ENCODE measurements around the gene SCAP. TPM values are rescaled to one million over a fixed set of nuclear protein-coding genes. Genes with fewer than 3 reads are reported as not detected.

Gene SCAP
- total RNA-seq, 1 experiment from 2014 or later = 115 TPM

DNA sequence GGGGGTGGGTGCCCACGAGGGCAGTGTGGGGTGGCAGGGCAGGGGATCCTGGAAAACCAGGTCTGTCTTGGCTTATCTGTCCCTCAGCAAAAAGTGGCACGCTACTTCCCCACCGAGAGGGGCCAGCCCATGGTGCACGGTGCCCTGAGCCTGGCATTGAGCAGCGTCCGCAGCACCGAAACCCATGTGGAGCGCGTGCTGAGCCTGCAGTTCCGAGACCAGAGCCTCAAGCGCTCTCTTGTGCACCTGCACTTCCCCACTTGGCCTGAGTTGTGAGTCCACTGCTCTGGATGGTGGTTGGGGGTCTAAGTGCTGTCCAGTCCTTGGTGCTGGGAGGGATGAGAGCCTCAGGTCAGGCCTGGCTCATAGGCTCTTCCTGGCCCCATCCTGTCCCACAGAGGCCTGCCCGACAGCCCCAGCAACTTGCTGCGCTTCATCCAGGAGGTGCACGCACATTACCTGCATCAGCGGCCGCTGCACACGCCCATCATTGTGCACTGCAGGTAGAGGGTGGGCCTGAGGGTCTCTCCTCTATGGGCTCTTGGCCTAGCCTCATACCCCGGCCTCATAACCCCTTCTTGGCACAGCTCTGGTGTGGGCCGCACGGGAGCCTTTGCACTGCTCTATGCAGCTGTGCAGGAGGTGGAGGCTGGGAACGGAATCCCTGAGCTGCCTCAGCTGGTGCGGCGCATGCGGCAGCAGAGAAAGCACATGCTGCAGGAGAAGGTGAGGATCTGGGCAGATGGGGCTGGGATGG lies 63.9 kb downstream of the SCAP start:
- 0 out of 2 replicates have a peak, but pooled peaks cover 2% of the 10 kb centered on the region for H3K9me3 Mint-ChIP-seq
- H3K36me3 Mint-ChIP-seq = peaks cover 44% of the 10 kb centered on the region
- H3K27ac Mint-ChIP-seq = no peak overlapping the region
- no peak overlapping the region for H3K4me3 Mint-ChIP-seq
- no peak for ATAC-seq
- TF ChIP-seq ZNF423 (CRISPR knock-in tag; IDR thresholded peaks at IDR 0.05) (no peak), EMX1 (CRISPR knock-in tag; IDR thresholded peaks at IDR 0.05) (no peak), NFE2L1 (CRISPR knock-in tag; IDR thresholded peaks at IDR 0.05) (no peak)
- ChIA-PET POLR2A (interaction anchor here (1.0 kb wide), 1 partner anchor 31 kb away, joined by 3 read pairs; the partner anchor contains the start of gene PTPN23), CTCF (interaction anchor here (5.6 kb wide), 1 partner anchor 10 kb away, joined by 49 read pairs; no protein-coding TSS in a partner anchor)
- H3K27me3 Mint-ChIP-seq (ENCODE audit: low read depth) = no peaks in the 10 kb centered on the region
- peaks cover 4% of the 10 kb centered on the region for H3K4me1 Mint-ChIP-seq
- no peak for DNase-seq (ENCODE audit: low spot score)

DNA sequence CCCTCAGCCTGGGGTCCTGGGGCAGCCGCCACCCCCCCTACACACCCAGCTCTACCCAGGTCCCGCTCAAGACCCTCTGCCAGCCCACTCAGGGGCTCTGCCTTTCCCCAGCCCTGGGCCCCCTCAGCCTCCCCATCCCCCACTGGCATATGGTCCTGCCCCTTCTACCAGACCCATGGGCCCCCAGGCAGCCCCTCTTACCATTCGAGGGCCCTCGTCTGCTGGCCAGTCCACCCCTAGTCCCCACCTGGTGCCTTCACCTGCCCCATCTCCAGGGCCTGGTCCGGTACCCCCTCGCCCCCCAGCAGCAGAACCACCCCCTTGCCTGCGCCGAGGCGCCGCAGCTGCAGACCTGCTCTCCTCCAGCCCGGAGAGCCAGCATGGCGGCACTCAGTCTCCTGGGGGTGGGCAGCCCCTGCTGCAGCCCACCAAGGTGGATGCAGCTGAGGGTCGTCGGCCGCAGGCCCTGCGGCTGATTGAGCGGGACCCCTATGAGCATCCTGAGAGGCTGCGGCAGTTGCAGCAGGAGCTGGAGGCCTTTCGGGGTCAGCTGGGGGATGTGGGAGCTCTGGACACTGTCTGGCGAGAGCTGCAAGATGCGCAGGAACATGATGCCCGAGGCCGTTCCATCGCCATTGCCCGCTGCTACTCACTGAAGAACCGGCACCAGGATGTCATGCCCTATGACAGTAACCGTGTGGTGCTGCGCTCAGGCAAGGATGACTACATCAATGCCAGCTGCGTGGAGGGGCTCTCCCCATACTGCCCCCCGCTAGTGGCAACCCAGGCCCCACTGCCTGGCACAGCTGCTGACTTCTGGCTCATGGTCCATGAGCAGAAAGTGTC lies 64.7 kb downstream of the SCAP start:
- CTCF ChIA-PET = interaction anchor here (0.6 to 5.6 kb wide), 2 partner anchors 11 to 1063 kb away, joined by 3 to 49 read pairs; no protein-coding TSS in a partner anchor
- peaks cover 1% of the 10 kb centered on the region for H3K4me1 Mint-ChIP-seq
- H3K9me3 Mint-ChIP-seq = no peaks in the 10 kb centered on the region
- no peak overlapping the region for H3K27ac Mint-ChIP-seq
- no peaks in the 10 kb centered on the region for H3K27me3 Mint-ChIP-seq (ENCODE audit: low read depth)
- POLR2A ChIA-PET = no interaction called here
- DNase-seq (ENCODE audit: low spot score) = no peak
- no peak for ATAC-seq
- TF ChIP-seq ZNF423 (CRISPR knock-in tag; IDR thresholded peaks at IDR 0.05) (no peak), TEAD4 (CRISPR knock-in tag; IDR thresholded peaks at IDR 0.05) (no peak), ZNF232 (CRISPR knock-in tag; IDR thresholded peaks at IDR 0.05) (no peak), TEAD1 (CRISPR knock-in tag; IDR thresholded peaks at IDR 0.05) (no peak)
- TF ChIP-seq, protein P1, sequence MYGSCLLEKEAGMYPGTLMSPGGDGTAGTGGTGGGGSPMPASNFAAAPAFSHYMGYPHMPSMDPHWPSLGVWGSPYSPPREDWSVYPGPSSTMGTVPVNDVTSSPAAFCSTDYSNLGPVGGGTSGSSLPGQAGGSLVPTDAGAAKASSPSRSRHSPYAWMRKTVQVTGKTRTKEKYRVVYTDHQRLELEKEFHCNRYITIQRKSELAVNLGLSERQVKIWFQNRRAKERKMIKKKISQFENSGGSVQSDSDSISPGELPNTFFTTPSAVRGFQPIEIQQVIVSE (CRISPR knock-in tag; IDR thresholded peaks at IDR 0.05; ENCODE audit: borderline replicate concordance) = no peak
- H3K4me3 Mint-ChIP-seq = no peak overlapping the region
- H3K36me3 Mint-ChIP-seq = peaks cover 41% of the 10 kb centered on the region

DNA sequence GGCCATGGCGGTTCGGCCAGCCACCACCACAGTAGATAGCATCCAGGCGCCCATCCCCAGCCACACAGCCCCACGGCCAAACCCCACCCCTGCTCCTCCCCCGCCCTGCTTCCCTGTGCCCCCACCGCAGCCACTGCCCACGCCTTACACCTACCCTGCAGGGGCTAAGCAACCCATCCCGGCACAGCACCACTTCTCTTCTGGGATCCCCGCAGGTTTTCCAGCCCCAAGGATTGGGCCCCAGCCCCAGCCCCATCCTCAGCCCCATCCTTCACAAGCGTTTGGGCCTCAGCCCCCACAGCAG lies 65.4 kb downstream of the SCAP start:
- CTCF ChIA-PET = interaction anchor here (1.9 to 5.6 kb wide), 2 partner anchors 11 to 20 kb away, joined by 6 to 49 read pairs; no protein-coding TSS in a partner anchor
- Mint-ChIP-seq H3K27ac (no peak overlapping the region), H3K27me3 (ENCODE audit: low read depth) (no peaks in the 10 kb centered on the region), H3K4me3 (no peak overlapping the region), H3K9me3 (no peaks in the 10 kb centered on the region), H3K4me1 (no peaks in the 10 kb centered on the region), H3K36me3 (peaks cover 35% of the 10 kb centered on the region)
- DNase-seq (ENCODE audit: low spot score) (no peak), ATAC-seq (no peak)
- POLR2A ChIA-PET = no interaction called here
- TF ChIP-seq NR2C2 (CRISPR knock-in tag; IDR thresholded peaks at IDR 0.05) = no peak
- no peak for TF ChIP-seq ZNF671 (CRISPR knock-in tag; IDR thresholded peaks at IDR 0.05)
- TF ChIP-seq EMX1 (CRISPR knock-in tag; IDR thresholded peaks at IDR 0.05) = no peak
- TF ChIP-seq CREM (CRISPR knock-in tag; IDR thresholded peaks at IDR 0.05) = no peak
- TF ChIP-seq ZBTB21 (CRISPR knock-in tag; IDR thresholded peaks at IDR 0.05; ENCODE audit: borderline replicate concordance) = no peak
- TF ChIP-seq ESRRA (CRISPR knock-in tag; IDR thresholded peaks at IDR 0.05; ENCODE audit: borderline replicate concordance) = no peak

DNA sequence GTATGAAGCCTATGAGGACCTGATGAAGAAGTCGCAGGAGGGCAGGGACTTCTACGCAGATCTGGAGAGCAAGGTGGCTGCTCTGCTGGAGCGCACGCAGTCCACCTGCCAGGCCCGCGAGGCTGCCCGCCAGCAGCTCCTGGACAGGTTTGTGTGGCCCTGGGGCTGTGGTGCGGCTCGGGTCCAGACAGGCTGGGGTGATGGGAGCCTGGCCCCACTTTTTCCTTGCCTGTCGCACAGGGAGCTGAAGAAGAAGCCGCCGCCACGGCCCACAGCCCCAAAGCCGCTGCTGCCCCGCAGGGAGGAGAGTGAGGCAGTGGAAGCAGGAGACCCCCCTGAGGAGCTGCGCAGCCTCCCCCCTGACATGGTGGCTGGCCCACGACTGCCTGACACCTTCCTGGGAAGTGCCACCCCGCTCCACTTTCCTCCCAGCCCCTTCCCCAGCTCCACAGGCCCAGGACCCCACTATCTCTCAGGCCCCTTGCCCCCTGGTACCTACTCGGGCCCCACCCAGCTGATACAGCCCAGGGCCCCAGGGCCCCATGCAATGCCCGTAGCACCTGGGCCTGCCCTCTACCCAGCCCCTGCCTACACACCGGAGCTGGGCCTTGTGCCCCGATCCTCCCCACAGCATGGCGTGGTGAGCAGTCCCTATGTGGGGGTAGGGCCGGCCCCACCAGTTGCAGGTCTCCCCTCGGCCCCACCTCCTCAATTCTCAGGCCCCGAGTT lies 65.9 kb downstream of the SCAP start:
- Mint-ChIP-seq H3K27me3 (ENCODE audit: low read depth) (no peaks in the 10 kb centered on the region), H3K36me3 (peaks cover 30% of the 10 kb centered on the region), H3K27ac (no peak overlapping the region), H3K4me3 (no peak overlapping the region), H3K4me1 (no peaks in the 10 kb centered on the region), H3K9me3 (no peaks in the 10 kb centered on the region)
- DNase-seq (ENCODE audit: low spot score) (no peak), ATAC-seq (no peak)
- CTCF ChIA-PET = interaction anchor here (0.6 to 5.6 kb wide), 3 partner anchors 12 to 20 kb away, joined by 3 to 49 read pairs (median 6); no protein-coding TSS in a partner anchor
- POLR2A ChIA-PET = no interaction called here
- TF ChIP-seq NFYB (CRISPR knock-in tag; conservative IDR thresholded peaks at IDR 0.05; ENCODE audit: low read depth) (no peak), RORB (CRISPR knock-in tag; IDR thresholded peaks at IDR 0.05) (no peak), ELF4 (CRISPR knock-in tag; IDR thresholded peaks at IDR 0.05; ENCODE audit: low read depth) (no peak), JUN (CRISPR knock-in tag; IDR thresholded peaks at IDR 0.05) (no peak), ZNF121 (CRISPR knock-in tag; IDR thresholded peaks at IDR 0.05) (no peak), TEAD4 (CRISPR knock-in tag; IDR thresholded peaks at IDR 0.05) (no peak), MYBL2 (CRISPR knock-in tag; IDR thresholded peaks at IDR 0.05) (no peak), ZNF232 (CRISPR knock-in tag; IDR thresholded peaks at IDR 0.05) (no peak)
- TF ChIP-seq, protein P2, sequence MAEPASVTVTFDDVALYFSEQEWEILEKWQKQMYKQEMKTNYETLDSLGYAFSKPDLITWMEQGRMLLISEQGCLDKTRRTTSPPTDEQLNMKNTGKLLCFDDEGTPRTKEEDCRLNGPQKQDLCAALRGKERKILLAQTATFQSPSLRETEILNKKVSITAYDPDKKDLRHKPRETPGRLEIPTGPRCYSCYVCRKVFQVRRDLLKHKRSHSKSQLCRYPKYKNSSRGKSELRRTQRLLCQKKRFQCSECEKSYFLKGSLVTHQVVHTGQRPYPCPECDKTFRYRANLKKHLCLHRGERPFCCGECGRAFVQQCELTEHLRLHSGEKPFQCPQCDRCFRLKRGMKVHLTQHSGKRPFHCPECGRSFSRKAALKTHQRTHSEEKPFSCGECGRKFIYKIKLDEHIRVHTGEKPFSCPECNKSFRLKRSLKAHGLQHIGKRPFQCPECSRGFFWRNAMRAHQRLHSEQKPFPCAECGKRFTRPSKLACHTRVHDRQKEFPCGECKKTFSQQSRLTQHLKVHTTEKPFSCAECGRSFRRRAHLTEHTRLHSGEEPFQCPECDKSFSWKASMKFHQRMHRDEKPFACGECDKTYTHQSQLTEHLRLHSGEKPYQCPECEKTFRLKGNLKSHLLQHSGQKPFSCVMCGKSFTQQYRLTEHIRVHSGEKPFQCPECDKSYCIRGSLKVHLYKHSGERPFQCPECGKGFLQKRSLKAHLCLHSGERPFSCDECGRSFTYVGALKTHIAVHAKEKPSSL (CRISPR knock-in tag; conservative IDR thresholded peaks at IDR 0.05) = no peak
- TF ChIP-seq, protein P3, sequence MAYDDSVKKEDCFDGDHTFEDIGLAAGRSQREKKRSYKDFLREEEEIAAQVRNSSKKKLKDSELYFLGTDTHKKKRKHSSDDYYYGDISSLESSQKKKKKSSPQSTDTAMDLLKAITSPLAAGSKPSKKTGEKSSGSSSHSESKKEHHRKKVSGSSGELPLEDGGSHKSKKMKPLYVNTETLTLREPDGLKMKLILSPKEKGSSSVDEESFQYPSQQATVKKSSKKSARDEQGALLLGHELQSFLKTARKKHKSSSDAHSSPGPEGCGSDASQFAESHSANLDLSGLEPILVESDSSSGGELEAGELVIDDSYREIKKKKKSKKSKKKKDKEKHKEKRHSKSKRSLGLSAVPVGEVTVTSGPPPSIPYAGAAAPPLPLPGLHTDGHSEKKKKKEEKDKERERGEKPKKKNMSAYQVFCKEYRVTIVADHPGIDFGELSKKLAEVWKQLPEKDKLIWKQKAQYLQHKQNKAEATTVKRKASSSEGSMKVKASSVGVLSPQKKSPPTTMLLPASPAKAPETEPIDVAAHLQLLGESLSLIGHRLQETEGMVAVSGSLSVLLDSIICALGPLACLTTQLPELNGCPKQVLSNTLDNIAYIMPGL (CRISPR knock-in tag; IDR thresholded peaks at IDR 0.05) = no peak
- TF ChIP-seq, protein P4, sequence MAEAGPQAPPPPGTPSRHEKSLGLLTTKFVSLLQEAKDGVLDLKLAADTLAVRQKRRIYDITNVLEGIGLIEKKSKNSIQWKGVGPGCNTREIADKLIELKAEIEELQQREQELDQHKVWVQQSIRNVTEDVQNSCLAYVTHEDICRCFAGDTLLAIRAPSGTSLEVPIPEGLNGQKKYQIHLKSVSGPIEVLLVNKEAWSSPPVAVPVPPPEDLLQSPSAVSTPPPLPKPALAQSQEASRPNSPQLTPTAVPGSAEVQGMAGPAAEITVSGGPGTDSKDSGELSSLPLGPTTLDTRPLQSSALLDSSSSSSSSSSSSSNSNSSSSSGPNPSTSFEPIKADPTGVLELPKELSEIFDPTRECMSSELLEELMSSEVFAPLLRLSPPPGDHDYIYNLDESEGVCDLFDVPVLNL (CRISPR knock-in tag; IDR thresholded peaks at IDR 0.05; ENCODE audit: borderline replicate concordance, low read depth) = no peak
